HG02973 (cell line): ENCODE data around the gene FAM83B.

Experiments
- ATAC-seq: cut with Tn5 transposase; IDR thresholded peaks from one replicate; pipeline ENCODE4 v1.9.1; 2021; ENCODE audit warnings: moderate library complexity; ENCODE audit not compliant: unreplicated experiment

The FAM83B gene

DNA sequence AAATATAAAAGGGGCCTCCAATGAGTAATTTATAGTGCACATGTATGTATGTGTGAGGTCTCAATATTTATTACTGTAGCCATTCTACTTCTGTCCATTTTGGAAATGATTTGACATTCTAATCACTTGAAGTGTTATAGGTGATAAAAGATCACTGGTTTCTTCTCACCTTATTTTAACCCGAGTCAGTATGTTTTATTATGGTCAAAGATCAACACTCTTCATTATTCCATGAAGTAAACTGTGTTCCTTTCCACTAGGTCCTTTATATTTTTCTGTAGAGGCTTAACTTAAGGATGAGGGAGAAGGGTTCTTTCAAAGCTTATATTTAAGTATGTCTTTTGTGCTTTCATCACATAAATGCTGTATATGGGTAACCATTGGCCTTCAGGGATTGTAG lies 47.2 kb downstream of the FAM83B start:
- ATAC-seq, result no peak

DNA sequence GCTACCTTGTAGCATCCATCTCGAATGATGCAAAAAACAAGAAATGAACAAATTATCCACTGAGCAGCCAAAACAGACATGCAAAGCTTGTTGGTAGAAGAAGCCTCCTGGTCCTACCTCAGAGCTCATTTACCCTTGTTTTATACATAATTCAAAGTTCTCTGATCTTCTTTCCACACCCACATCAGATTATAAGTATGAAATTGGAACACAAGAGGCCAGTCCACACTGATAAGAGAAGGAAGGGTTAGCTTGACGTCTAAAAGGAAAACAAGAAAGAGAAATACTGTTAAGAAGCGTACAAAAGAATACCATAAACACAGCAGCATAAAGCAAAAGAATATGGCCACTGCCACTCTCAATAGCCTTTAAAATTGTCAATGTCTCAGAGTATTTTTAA lies 49.7 kb downstream of the FAM83B start:
- ATAC-seq, result no peak

DNA sequence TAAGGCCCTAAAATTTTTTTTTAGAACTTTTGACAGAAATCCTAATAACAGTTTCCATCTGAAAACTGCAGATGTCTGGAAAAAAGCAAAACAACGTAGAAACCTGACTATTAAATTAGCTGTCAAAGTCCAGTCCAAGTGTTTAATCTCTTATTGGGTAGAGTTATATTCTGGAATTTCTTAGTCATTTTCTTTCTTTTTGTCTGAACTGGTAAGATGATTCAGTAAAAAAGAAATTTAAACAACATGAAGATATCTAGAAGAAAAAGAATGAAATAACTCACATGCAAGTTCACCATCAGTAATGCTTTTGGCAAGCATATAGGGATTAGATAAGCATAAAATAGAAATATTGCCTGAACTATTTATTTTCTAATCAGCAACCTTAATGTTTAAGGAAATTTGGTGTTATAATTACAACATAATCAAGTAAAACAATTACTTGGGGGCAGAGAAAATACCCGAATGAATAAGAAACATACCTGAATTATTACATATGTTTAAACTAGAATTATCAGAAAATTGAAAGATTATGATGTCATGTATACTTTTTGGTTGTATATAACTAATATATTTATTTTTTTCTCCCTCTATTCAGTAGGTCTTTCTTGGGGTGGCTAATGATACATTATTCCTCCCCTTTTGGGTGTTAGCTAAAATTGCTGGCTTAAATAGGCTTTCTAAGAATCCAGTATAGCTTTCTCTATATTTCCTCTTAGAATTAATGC lies 51.1 kb downstream of the FAM83B start:
- no peak for ATAC-seq

DNA sequence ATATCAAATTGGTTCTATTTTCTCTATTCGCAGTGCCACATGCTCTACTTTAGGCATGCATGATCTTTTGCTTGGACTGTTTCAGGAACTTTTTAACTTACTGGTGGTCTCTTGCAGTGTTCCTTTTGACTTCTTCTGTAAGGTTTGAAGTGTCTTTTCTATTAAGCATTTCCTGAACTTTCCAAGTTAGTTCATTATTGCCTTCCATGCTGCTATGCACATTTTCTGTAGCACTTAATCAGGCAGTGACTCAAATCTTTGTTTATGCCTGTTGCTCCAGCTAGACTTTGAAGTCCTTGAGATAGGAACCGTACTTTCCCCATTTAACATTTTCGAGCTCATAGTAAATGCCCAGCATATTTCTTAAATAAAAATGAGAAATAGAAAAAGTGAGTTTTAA lies 52.2 kb downstream of the FAM83B start:
- ATAC-seq, result no peak

DNA sequence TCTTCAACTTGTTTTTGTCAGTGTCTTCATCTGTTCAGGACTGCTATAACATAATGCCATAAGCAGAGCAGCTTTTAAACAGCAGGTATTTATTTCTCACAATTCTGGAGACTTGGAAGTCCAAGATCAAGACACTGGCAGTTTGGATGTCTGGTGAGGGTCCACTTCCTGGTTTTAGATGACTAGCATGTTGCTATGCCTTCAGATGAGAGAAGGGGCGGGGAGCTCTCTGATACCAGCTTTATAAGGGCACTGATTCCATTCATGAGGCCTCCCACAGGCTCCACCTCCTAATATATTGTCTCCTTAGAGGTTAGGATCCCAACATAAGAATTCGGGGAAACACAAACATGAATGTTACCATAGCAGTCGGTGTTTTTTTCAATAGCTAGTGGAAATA lies 52.9 kb downstream of the FAM83B start:
- no peak for ATAC-seq

DNA sequence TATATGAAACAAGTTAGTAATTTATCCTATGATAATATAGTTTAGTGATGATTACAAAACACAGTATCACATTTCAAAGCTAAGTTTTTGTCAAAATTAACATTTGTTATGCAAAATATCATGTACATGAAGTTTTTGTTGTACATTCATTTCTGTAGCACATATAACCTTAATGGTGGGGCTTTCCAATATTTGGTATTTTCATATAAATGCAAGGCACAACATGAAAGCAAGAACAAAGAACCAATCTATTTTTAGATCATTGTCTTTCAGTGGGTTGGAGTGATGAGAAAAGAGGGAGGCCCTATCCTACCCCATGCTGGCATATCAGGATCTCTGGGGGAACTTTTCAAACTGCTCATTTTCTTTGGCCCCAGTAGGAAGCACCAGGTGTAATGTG lies 53.4 kb downstream of the FAM83B start:
- no peak for ATAC-seq

DNA sequence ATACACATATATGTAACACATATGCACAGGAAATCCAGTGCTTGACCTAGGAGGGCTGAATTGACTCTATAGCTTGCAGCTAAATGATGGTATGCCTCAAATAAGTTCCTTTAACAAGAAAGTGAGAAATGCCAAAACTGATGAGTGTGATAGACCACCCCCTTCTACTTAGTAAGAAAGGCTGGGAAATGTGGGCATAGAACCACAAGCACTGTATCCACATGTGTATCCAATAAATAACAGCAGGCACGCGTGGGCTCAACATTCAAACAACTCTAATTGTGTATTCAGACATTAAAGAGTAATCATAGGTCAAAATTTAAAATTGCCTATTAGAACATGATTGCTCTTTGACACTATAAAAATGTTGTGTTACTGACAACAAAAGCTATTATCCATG lies 54.1 kb downstream of the FAM83B start:
- ATAC-seq, result no peak

DNA sequence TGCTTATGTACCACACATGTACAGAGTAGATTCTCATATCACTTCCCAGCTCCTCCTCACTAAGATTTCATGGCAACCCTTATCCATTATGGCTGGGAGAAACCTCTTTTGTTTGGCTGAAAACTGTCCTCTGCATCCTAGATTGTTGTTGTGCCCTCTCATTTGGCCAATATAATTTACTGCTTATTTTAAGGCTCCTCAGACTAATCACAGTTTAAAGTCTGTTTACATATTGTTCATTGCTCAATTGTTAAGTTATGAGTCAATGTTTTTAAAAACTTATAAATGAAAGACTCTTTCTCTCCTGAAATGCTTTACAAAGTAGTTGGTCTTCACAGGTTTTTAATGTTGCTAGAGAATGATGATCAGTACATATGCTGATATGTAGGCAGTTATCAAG lies 57.3 kb downstream of the FAM83B start:
- ATAC-seq, result no peak

DNA sequence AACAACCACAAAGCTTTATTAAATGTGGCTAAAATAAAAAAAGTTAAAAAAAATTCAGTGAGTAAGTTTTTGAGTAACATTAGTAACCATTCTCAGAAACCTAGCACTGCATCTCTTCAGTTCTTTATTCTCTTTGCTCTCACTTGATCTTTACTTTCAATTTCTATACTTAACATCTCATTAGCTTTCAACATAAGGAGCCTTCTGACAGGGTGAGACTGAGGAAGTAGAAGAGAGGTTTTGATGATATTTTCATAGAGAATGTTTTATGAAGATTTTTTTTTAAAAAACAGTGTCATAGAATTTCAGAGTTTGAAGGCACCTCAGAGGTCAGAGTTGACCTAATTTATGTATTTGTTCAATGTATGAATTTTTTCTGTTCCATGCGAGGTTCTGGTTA lies 60.8 kb downstream of the FAM83B start:
- no peak for ATAC-seq

DNA sequence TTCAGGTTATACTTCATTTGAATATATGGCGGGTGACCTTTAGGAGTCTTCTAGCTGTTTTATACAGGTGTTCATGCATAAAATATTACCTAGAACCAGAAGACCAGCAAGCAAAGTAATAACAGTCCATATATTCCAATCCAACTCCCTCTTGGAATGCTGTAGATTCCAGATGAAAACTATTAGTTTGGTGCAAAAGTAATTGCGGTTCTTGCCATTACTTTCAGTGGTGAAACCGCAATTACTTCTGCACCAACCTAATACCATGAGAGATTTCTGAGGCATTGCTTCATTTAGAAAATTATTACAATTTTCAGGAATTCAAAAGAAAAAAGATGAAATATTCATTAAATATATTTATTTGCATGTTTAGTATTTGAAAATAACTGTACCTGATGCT lies 62.6 kb downstream of the FAM83B start:
- no peak for ATAC-seq

DNA sequence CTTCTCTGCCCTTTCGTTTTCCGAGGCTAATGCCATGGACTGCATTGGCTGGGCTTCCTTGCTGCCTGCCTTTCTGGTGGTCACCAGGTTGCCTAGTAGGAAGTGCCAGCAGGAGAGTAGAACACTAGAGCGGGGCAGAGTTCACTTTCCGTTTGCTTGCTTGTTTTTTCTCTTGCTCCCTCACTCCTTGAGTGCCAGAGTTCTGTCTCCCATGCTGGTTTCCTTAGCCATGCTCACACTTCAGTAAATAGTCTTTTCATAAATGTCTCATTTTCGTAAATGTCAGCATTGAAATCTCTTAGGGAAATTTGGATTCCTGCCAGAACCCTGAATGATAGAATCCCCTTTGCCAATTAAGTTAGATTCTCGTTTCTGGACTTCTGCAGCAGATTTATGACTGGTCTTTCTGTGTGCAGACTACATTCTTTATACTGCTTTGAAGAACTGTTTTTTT lies 63.9 kb downstream of the FAM83B start:
- no peak for ATAC-seq

DNA sequence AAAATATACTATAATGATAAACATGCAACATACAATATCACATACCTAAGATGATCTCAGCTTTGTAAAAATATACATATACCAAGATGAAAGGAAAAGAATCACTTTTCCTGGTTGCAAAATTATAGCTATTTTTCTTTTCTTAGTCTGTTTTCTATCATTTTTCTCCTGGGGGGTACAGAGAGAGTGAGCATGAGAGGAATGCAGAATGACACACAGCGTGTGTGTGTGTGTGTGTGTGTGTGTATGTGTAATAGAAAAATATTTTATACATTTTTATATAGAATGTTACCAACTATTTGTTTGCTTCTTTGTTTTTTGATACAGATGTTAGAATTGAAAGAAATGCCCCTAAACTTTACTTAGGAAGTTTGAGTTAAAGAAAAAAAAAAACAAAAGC lies 64.3 kb downstream of the FAM83B start:
- no peak for ATAC-seq

DNA sequence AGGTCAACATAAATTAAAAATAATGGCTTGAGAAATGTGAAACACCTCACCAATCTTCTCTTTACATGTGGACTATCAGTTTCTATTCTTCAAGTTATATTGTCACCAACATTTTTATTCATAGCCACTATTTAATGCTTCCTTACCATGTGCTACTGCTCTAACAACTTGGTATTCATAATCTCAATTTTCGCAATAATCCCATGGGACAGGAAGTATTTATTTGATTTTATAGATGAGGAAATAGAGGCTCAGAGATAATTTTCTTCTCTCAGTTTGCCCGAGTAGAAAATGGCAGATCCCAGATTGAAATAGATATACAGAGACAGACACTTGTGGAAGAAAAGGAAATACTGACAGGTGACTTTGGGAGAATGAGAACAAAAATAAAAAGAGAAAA lies 66.6 kb downstream of the FAM83B start:
- ATAC-seq, result no peak

DNA sequence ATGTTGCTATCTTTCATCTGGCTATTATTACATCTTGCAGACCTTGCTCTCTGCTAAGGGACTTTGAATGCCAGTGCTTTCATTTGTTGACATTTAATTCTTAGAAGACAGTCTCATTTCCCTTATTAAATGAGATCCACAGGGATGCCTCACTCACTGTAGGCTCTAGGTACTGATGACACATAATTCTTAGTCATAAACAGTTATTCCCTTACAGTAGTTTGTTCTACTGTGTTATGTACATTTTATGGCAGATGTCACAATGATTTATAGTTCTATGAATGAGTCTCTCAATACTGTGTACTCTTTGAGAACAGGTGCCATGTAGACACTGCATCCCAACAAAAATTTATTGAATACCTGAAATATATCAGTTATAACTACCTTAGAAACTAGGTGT lies 70.3 kb downstream of the FAM83B start:
- no peak for ATAC-seq

DNA sequence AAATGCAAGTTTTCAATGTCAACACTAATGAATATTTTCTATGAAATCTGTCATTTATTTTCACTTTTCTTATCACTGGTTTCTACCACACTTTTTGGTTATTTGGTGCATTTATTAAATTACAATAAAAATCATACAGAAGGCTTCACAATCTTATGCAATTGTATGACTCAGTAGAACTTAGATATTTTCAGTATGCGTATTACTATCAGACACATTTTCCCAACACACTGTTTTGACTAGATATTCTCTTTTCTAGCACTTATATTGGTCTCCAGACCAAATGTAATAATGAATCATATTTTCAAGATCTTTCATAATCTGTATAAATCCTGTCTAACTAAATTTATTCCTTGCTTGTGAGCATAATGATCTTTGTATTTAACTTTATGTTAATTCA lies 74.1 kb downstream of the FAM83B start:
- ATAC-seq, result no peak

DNA sequence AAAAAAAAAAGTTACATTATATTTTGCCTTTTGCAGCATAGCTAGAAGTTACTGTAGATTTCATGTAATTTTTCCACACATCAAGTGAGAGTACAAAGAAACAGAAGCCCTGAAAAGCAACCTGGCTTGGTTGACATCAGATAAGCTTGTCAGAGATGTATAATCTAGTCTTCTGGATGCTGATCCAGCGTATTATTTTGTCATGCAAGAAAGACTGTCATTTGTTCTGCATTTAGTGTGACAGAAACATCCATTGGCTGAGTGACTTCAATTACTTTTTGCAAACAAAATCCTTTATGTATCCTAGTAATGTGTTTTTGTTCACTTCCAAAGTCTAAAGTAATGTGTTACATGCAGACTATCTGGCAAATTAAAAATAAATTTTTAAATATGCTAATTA lies 75.3 kb downstream of the FAM83B start:
- ATAC-seq, result no peak

DNA sequence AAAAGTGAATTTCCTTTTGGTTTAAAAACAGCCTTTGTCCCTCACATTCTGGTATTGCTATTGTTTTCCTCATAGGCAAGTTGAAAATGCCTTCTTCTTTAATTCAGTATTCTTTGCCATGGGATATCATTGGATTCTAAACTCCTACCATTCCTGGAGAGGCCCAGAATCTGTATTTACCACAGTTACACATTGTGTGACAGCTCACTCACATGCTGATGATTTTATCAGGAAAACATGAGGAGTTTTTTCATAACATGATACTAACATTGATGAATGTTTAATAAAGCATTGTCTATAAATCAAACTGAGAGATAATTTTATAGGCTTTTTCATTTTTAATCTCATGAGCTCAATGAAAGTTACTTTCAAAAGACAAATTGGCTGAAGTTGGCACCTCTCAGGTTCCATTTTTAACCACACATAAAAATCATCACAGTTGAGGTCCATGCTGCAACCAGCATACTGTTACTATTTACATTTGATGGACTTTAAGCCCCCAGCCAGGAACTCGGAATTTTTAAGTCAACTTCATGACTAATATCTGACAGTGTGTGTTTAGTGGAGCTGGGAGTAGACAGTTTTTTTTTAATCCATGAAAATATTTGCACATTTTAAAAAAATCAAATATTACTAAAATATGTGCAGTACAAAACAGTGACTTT lies 82.8 kb downstream of the FAM83B start:
- ATAC-seq, result no peak

DNA sequence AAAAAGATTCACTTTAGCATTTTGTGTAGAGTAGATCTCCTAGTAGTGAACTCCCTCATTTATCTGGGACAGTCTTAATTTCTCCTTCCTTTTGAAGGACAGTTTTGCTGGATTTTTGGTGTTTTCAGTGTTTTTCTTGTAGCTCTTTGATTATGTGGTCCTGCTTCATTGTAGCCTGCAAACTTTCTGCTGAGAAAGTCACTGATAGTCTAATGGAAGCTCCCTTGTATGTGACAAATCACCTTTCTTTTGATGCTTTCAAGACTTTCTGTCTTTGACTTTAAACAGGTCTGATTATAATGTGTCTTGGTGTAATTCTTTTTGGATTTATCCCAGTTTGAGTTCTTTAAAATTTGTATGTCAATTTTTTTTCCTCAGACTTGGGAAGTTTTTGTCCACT lies 86.1 kb downstream of the FAM83B start:
- ATAC-seq, result no peak

DNA sequence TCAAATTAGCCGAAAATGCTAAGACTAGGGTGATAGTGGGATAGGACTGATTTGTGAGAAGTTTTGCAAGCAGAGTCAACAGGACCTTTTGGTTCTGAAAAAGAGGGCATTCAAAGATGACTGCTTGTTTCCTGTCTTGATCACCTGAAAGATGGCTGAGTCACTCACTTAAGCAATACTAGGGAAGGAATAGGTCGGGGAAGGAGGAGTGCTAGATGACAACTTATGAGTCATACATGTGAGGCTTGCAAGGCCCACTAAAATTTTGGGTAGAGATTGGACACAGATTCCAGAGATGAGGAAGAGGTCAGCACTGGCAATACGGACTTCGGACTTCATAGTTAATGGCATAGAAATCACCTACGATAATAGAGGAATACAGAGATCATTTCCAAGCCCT lies 89.2 kb downstream of the FAM83B start:
- no peak for ATAC-seq

DNA sequence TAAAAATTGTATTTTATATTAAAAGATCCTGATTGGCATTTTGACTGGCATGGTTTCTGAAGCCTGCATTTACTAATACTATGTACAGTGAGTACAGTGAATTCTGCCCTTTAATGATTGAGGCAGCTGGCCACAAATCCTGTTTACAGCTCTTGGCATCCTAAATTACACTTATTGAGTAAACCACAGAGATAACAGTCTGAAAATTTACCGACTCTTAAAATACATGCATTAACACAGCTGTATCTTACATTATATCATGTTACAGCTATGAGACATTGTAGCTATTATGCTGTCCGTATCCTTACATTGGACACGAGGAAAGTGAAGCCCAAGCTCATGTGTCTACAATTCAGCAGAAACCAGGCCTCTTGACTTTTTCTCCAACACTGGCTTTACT lies 90.8 kb downstream of the FAM83B start:
- no peak for ATAC-seq

DNA sequence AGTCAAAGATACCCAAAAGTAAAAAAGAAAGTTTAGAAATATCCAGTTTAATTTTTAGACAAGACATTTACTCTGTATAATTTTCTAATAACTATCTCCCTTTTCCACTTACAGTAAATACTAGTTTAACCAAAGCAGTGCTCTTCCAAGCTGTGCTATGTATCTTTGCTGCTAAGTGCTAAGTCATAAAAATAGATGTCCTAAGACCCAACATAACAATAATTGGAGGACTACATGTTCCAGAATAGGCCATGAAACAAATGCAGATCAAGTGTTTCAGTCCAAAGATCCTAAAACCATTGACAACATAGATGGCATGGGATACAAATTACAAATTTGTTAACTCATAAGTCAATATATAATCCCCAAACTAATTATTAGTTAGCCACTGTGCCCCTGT lies 111.1 kb downstream of the FAM83B start:
- ATAC-seq, result no peak

DNA sequence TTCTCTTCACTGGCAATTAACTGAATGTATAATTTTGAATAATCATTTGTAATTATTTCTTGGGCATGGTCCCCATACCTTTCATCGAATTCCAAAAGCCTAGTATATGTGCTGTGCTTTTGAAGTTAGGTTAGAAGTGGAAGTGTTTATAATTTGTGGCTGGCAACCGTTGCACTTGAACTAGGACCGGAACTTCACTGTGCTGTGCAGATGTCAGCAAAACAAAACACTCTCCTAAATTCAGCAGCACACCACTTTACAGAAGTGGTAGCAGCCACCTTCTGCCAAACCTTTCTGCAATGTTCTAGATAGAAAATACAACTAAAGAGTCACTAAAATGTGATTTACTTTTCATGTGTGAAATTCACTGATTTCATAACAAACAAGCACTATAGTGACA lies 111.9 kb downstream of the FAM83B start:
- no peak for ATAC-seq

DNA sequence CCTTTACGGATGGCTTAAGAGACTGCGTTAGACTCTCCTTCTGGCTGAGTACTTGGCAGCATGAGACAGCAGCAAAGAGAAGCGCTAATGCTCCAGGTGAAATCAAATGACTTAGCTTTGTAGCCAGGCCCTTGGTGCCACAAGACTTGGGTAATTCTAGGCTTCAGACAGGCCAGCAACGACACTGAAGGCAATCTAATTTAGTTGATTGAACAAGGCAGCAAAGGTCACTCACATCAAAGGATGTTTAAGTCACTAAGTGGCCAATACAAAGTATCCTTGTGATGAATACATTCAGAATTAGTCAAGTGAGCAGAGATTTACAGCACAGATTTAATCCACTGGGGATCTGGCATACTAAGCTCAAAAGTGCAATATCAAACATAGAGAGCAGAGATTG lies 113.2 kb downstream of the FAM83B start:
- ATAC-seq, result no peak
